WTC11 (cell line): Measurements from ENCODE around the gene TXNRD2. TPM values are rescaled to one million over a fixed set of nuclear protein-coding genes. Genes with fewer than 3 reads are reported as not detected.

Source experiments
- ATAC-seq: fragments of 200-7000 bp; cut with Tn5 transposase; 2 replicates; pipeline ENCODE4 v1.10.0; 2021; ENCODE audit warnings: mild to moderate bottlenecking, moderate library complexity
- CTCF ChIA-PET: fragments of 300-600 bp; sonication (Branson Sonifier 250); formaldehyde crosslinking; loops from one replicate; lab custom pipeline; 2021; ENCODE audit warnings: antibody characterized with exemption; lab: Charles Lee
- POLR2A ChIA-PET: fragments of 350-600 bp; sonication (Branson Sonifier 250); formaldehyde crosslinking; loops from one replicate; lab custom pipeline; 2021; ENCODE audit warnings: antibody characterized with exemption; lab: Charles Lee
- DNase-seq: peaks from one replicate; pipeline ENCODE4 v3.0.0; 2021; ENCODE audit warnings: low spot score
- H3K27ac Mint-ChIP-seq: 2 replicates; pipeline ENCODE4 v1.8.0; 2021; ENCODE audit warnings: mixed read lengths
- H3K27me3 Mint-ChIP-seq: 2 replicates; pipeline ENCODE4 v1.8.0; 2021; ENCODE audit warnings: low read depth, mild to moderate bottlenecking, moderate library complexity, mixed read lengths
- H3K36me3 Mint-ChIP-seq: 2 replicates; pipeline ENCODE4 v1.8.0; 2021; ENCODE audit warnings: mixed read lengths
- H3K4me1 Mint-ChIP-seq: 2 replicates; pipeline ENCODE4 v1.8.0; 2022; ENCODE audit warnings: mixed read lengths
- H3K4me3 Mint-ChIP-seq: 2 replicates; pipeline ENCODE4 v1.8.0; 2021; ENCODE audit warnings: mild to moderate bottlenecking, moderate library complexity, mixed read lengths
- H3K9me3 Mint-ChIP-seq: 2 replicates; pipeline ENCODE4 v1.8.0; 2021; ENCODE audit warnings: mixed read lengths
- CBFB ChIP-seq: sonication (generic); formaldehyde crosslinking; IDR thresholded peaks from 2 replicates; pipeline ENCODE4 v1.8.1; 2022; ENCODE audit warnings: mild to moderate bottlenecking, low read depth, missing genetic modification reagents
- CREB1 ChIP-seq: sonication (generic); formaldehyde crosslinking; IDR thresholded peaks from 2 replicates; pipeline ENCODE4 v1.8.0; 2023; ENCODE audit warnings: mild to moderate bottlenecking, missing genetic modification reagents
- ELF4 ChIP-seq: sonication (generic); formaldehyde crosslinking; IDR thresholded peaks from 2 replicates; pipeline ENCODE4 v1.8.1; 2022; ENCODE audit warnings: low read depth, mild to moderate bottlenecking, moderate library complexity, missing genetic modification reagents
- ESRRA ChIP-seq: sonication (generic); formaldehyde crosslinking; IDR thresholded peaks from 2 replicates; pipeline ENCODE4 v1.8.1; 2022; ENCODE audit warnings: mild to moderate bottlenecking, missing genetic modification reagents, borderline replicate concordance
- FOXK1 ChIP-seq: sonication (generic); formaldehyde crosslinking; IDR thresholded peaks from 2 replicates; pipeline ENCODE4 v1.8.0; 2022; ENCODE audit warnings: mild to moderate bottlenecking, moderate library complexity, missing genetic modification reagents
- HMGA2 ChIP-seq: fragments of 250-450 bp; sonication (Bioruptor Pico); IDR thresholded peaks from 2 replicates; pipeline ENCODE4 v1.4.0; 2021; ENCODE audit warnings: mild to moderate bottlenecking, moderate library complexity
- IRF2 ChIP-seq: sonication (generic); formaldehyde crosslinking; IDR thresholded peaks from 2 replicates; pipeline ENCODE4 v1.8.0; 2022; ENCODE audit warnings: low read depth, missing genetic modification reagents, borderline replicate concordance
- NFYB ChIP-seq: sonication (generic); formaldehyde crosslinking; conservative IDR thresholded peaks from 2 replicates; pipeline ENCODE4 v1.8.0; 2022; ENCODE audit warnings: low read depth, missing genetic modification reagents
- OVOL2 ChIP-seq: fragments of 250-450 bp; sonication (Bioruptor Pico); IDR thresholded peaks from 2 replicates; pipeline ENCODE4 v1.9.0; 2021; ENCODE audit warnings: mild to moderate bottlenecking, borderline replicate concordance
- PRRX2 ChIP-seq: fragments of 250-450 bp; sonication (Bioruptor Pico); IDR thresholded peaks from 2 replicates; pipeline ENCODE4 v1.8.0; 2021; ENCODE audit warnings: mild to moderate bottlenecking
- TCF7 ChIP-seq: sonication (generic); formaldehyde crosslinking; IDR thresholded peaks from 2 replicates; pipeline ENCODE4 v1.8.0; 2022; ENCODE audit warnings: mild to moderate bottlenecking, low read depth, missing genetic modification reagents, moderate library complexity
- ZNF423 ChIP-seq: fragments of 250-450 bp; sonication (Bioruptor Pico); IDR thresholded peaks from 2 replicates; pipeline ENCODE4 v2.1.2; 2022; ENCODE audit warnings: mild to moderate bottlenecking, moderate library complexity
- ZNF671 ChIP-seq: fragments of 250-450 bp; sonication (Bioruptor Pico); IDR thresholded peaks from 2 replicates; pipeline ENCODE4 v1.8.0; 2021; ENCODE audit warnings: mild to moderate bottlenecking
- total RNA-seq: library from RNA; stranded (reverse); gene quantifications from 3 replicates; pipeline ENCODE4 v1.2.3, GENCODE V29; 2021
- TF ChIP-seq, protein P1 (sequence below): sonication (generic); formaldehyde crosslinking; IDR thresholded peaks from 2 replicates; pipeline ENCODE4 v1.8.1; 2023; ENCODE audit warnings: mild to moderate bottlenecking, missing genetic modification reagents, moderate library complexity
- TF ChIP-seq, protein P2 (sequence below): sonication (generic); formaldehyde crosslinking; IDR thresholded peaks from 2 replicates; pipeline ENCODE4 v1.8.1; 2022; ENCODE audit warnings: mild to moderate bottlenecking, missing genetic modification reagents, moderate library complexity, borderline replicate concordance
- TF ChIP-seq, protein P3 (sequence below): sonication (generic); formaldehyde crosslinking; IDR thresholded peaks from 2 replicates; pipeline ENCODE4 v1.8.0; 2023; ENCODE audit warnings: mild to moderate bottlenecking, missing genetic modification reagents
- TF ChIP-seq, protein P4 (sequence below): sonication (generic); formaldehyde crosslinking; IDR thresholded peaks from 2 replicates; pipeline ENCODE4 v1.8.1; 2023; ENCODE audit warnings: mild to moderate bottlenecking, moderate library complexity, missing genetic modification reagents
- TF ChIP-seq, protein P5 (sequence below): fragments of 250-450 bp; sonication (Bioruptor Pico); IDR thresholded peaks from 2 replicates; pipeline ENCODE4 v1.8.0; 2021; ENCODE audit warnings: mild to moderate bottlenecking
- TF ChIP-seq, protein P6 (sequence below): fragments of 250-450 bp; sonication (Bioruptor Pico); IDR thresholded peaks from 2 replicates; pipeline ENCODE4 v2.1.2; 2022; ENCODE audit warnings: mild to moderate bottlenecking, moderate library complexity
- TF ChIP-seq, protein P7 (sequence below): sonication (generic); formaldehyde crosslinking; conservative IDR thresholded peaks from 2 replicates; pipeline ENCODE4 v1.8.1; 2022; ENCODE audit warnings: mild to moderate bottlenecking, missing genetic modification reagents

TXNRD2 gene
- total RNA-seq, 1 experiment from 2014 or later = 15.9 TPM

DNA sequence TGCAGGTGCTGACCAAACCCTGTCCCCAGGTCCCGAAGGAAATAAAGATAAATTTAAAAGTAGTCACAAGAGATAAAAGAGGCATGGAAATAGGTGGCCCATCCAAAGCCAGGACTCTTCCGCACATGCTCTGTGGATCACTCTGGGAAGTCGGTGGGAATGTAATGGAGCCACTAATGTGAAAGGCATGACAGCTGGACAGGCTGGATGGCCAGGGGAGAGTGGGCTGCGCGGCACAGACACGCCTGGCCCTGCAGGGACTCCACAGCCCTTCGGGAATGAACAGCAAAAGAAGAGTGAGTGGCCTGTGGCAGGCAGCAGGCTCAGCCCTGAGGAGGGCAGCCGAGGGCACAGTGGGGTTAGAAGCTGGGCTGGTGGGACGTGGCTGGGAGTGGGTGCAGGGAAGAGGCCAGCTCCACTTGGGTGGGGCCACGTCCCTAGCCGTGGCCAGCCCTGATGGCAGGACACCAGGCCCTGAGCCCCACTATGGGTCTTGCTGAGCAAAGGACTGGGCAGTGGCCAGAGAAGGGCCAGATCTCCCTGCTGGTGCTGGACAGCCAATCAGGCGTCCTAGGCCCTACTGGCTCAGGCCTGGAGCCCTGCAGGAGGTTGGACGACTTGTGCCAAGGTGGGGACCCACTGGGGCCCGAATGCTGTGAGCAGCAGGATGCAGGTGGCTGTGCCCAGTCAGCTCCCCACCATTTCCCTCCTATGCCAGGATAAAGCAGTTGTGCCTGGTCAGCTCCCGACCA, 55.6 kb downstream of the TXNRD2 start (continued):
- TF ChIP-seq, protein P1, sequence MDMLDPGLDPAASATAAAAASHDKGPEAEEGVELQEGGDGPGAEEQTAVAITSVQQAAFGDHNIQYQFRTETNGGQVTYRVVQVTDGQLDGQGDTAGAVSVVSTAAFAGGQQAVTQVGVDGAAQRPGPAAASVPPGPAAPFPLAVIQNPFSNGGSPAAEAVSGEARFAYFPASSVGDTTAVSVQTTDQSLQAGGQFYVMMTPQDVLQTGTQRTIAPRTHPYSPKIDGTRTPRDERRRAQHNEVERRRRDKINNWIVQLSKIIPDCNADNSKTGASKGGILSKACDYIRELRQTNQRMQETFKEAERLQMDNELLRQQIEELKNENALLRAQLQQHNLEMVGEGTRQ (CRISPR knock-in tag) = no peak
- no peak for TF ChIP-seq OVOL2 (CRISPR knock-in tag)
- no peak for TF ChIP-seq ZNF423 (CRISPR knock-in tag)
- TF ChIP-seq ESRRA = no peak
- no peak for TF ChIP-seq CBFB (CRISPR knock-in tag)
- no peak for TF ChIP-seq CREB1 (CRISPR knock-in tag)

DNA sequence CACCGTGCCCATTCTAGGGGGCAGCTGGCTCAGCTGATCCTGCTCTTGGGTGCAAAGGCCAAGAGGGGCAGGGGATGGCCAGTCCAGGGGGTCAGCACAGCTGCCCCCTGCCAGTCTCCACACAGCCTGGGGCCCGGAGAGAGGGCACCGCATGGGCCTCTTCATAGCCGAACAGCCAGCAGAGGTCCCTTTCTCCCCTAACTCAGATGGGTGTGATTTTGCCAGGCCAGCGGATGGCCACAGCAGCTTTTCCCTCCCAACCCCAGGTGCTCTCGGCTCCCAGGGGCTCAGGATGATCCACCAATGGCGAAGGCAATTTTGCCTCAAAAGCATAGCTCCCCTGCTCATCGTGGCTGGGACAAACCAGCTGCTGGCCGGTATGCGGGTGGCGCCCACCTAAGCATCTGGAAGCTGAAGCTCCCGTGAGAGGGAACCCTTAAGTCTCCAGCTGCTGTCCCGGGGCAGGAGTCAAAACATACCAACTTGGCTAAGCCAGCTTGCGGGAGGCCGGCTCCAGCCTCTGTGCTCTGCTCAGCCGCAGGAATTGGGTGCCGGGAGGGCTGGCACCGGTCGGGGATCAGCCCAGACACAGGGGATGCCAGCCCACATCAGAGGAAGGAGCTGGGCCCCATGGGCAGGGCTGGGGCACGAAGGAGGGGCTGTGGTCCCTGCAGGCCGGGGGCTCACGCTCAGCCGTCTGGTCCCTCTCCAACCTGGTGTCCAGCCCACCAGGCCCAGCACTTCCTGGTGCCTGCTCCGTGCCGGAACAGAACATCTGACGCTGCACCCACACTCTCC, 56.5 kb downstream of the TXNRD2 start:
- POLR2A ChIA-PET = no interaction called here
- H3K36me3 Mint-ChIP-seq = no peaks in the 10 kb centered on the region
- no peak for TF ChIP-seq IRF2 (CRISPR knock-in tag)
- TF ChIP-seq, all 79 proteins: peak for 0
- DNase-seq = peak; percentile 5
- Mint-ChIP-seq H3K27ac (peak overlapping the region; percentile 42; the same call in 1 of the 2 replicates), H3K4me3 (no peak overlapping the region), H3K27me3 (no peaks in the 10 kb centered on the region; the same call in 1 of the 2 replicates), H3K9me3 (no peaks in the 10 kb centered on the region), H3K4me1 (peaks cover 27% of the 10 kb centered on the region)
- no peak for ATAC-seq
- CTCF ChIA-PET = interaction anchor here (0.8 to 1.7 kb wide), 5 partner anchors 18 to 180 kb away, joined by 3 to 4 read pairs (median 4); no protein-coding TSS in a partner anchor

DNA sequence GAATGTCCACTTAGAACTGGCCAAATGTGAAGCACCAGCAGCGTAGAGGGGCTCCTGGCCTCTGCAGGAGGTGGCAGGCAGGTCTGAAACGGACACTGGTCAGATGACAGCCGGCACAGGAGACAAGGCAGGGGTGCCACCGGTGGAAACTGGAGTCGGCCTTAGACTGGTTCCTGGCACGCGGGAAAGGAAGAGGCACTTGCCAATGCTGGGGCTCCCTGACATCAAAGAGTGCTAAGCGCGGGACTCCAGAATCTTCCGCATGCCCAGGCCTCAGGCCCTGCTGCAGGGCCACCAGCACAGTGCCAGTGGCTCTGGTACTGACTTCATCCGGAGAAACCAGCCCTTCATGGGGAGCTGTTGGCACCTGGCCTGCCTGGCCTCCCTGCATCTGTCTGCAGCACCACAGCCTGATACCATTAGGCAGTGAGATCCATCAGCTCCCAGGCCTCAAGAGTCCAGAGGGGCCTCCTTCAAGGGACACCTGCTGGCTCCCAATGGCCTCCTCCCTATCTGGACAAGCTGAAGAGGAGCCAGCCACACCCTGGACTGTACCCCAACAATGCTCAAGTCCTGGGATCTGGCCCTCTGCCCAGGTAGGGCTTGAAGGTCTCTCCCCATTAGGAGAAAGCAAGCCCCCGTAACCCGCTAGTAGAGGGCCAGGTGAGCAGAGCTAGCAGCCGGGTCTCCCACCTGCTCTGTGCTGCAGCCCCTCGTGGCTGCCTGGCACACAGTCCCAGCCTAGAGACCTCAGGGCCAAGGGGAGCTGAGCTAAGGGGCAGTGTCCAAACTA, 57.3 kb downstream of the TXNRD2 start:
- DNase-seq (peak; percentile 8), ATAC-seq (no peak)
- Mint-ChIP-seq H3K36me3 (no peaks in the 10 kb centered on the region), H3K27me3 (no peaks in the 10 kb centered on the region; the same call in 1 of the 2 replicates), H3K4me3 (no peak overlapping the region), H3K27ac (no peak overlapping the region), H3K9me3 (no peaks in the 10 kb centered on the region), H3K4me1 (peaks cover 27% of the 10 kb centered on the region)
- POLR2A ChIA-PET = interaction anchor here (0.7 kb wide), 1 partner anchor 14 kb away, joined by 4 read pairs; no protein-coding TSS in a partner anchor
- CTCF ChIA-PET = interaction anchor here (0.8 to 1.7 kb wide), 5 partner anchors 19 to 179 kb away, joined by 3 to 4 read pairs (median 4); no protein-coding TSS in a partner anchor
- TF ChIP-seq FOXK1 (CRISPR knock-in tag) (no peak), HMGA2 (CRISPR knock-in tag) (no peak), ELF4 (CRISPR knock-in tag) (no peak), NFYB (CRISPR knock-in tag) (no peak), TCF7 (CRISPR knock-in tag) (no peak), PRRX2 (CRISPR knock-in tag) (no peak), ZNF671 (CRISPR knock-in tag) (no peak)
- TF ChIP-seq, protein P2, sequence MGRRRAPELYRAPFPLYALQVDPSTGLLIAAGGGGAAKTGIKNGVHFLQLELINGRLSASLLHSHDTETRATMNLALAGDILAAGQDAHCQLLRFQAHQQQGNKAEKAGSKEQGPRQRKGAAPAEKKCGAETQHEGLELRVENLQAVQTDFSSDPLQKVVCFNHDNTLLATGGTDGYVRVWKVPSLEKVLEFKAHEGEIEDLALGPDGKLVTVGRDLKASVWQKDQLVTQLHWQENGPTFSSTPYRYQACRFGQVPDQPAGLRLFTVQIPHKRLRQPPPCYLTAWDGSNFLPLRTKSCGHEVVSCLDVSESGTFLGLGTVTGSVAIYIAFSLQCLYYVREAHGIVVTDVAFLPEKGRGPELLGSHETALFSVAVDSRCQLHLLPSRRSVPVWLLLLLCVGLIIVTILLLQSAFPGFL (CRISPR knock-in tag) = no peak
- TF ChIP-seq, protein P3, sequence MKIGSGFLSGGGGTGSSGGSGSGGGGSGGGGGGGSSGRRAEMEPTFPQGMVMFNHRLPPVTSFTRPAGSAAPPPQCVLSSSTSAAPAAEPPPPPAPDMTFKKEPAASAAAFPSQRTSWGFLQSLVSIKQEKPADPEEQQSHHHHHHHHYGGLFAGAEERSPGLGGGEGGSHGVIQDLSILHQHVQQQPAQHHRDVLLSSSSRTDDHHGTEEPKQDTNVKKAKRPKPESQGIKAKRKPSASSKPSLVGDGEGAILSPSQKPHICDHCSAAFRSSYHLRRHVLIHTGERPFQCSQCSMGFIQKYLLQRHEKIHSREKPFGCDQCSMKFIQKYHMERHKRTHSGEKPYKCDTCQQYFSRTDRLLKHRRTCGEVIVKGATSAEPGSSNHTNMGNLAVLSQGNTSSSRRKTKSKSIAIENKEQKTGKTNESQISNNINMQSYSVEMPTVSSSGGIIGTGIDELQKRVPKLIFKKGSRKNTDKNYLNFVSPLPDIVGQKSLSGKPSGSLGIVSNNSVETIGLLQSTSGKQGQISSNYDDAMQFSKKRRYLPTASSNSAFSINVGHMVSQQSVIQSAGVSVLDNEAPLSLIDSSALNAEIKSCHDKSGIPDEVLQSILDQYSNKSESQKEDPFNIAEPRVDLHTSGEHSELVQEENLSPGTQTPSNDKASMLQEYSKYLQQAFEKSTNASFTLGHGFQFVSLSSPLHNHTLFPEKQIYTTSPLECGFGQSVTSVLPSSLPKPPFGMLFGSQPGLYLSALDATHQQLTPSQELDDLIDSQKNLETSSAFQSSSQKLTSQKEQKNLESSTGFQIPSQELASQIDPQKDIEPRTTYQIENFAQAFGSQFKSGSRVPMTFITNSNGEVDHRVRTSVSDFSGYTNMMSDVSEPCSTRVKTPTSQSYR (CRISPR knock-in tag) = no peak
- TF ChIP-seq, protein P4, sequence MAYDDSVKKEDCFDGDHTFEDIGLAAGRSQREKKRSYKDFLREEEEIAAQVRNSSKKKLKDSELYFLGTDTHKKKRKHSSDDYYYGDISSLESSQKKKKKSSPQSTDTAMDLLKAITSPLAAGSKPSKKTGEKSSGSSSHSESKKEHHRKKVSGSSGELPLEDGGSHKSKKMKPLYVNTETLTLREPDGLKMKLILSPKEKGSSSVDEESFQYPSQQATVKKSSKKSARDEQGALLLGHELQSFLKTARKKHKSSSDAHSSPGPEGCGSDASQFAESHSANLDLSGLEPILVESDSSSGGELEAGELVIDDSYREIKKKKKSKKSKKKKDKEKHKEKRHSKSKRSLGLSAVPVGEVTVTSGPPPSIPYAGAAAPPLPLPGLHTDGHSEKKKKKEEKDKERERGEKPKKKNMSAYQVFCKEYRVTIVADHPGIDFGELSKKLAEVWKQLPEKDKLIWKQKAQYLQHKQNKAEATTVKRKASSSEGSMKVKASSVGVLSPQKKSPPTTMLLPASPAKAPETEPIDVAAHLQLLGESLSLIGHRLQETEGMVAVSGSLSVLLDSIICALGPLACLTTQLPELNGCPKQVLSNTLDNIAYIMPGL (CRISPR knock-in tag) = no peak
- TF ChIP-seq, protein P5, sequence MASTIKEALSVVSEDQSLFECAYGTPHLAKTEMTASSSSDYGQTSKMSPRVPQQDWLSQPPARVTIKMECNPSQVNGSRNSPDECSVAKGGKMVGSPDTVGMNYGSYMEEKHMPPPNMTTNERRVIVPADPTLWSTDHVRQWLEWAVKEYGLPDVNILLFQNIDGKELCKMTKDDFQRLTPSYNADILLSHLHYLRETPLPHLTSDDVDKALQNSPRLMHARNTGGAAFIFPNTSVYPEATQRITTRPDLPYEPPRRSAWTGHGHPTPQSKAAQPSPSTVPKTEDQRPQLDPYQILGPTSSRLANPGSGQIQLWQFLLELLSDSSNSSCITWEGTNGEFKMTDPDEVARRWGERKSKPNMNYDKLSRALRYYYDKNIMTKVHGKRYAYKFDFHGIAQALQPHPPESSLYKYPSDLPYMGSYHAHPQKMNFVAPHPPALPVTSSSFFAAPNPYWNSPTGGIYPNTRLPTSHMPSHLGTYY (CRISPR knock-in tag) = no peak
- TF ChIP-seq, protein P6, sequence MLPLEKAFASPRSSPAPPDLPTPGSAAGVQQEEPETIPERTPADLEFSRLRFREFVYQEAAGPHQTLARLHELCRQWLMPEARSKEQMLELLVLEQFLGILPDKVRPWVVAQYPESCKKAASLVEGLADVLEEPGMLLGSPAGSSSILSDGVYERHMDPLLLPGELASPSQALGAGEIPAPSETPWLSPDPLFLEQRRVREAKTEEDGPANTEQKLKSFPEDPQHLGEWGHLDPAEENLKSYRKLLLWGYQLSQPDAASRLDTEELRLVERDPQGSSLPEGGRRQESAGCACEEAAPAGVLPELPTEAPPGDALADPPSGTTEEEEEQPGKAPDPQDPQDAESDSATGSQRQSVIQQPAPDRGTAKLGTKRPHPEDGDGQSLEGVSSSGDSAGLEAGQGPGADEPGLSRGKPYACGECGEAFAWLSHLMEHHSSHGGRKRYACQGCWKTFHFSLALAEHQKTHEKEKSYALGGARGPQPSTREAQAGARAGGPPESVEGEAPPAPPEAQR = no peak
- TF ChIP-seq, protein P7, sequence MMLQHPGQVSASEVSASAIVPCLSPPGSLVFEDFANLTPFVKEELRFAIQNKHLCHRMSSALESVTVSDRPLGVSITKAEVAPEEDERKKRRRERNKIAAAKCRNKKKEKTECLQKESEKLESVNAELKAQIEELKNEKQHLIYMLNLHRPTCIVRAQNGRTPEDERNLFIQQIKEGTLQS (CRISPR knock-in tag) = no peak
